Gastrocnemius medialis (tissue), 4 donors: ENCODE data around the gene TRAP1.
"Not testable (repeated sequence)": the region's sequence is repeated elsewhere in the genome, so short reads cannot be mapped to it uniquely, and the experiment has no call there.

ENCODE experiments used
- POLR2A ChIP-seq, 2 donors: fragments of 450-650 bp; IDR thresholded peaks; one replicate each; pipeline ENCODE4 v1.6.1; 2017; ENCODE audit warnings: antibody characterized with exemption in 2 of 2, mild to moderate bottlenecking in 2 of 2, moderate library complexity in 2 of 2
- TF ChIP-seq, protein P1 (sequence below), 5 experiments: fragments of 450-650 bp in 3 of 5; fragments of 200-600 bp in 2 of 5; sonication (generic) in 2 of 5; IDR thresholded peaks in 4 of 5; conservative IDR thresholded peaks in 1 of 5; 1 replicate in 4 of 5; 2 replicates in 1 of 5; pipeline ENCODE4 v1.5.1; 2016 to 2019; ENCODE audit warnings: antibody characterized with exemption in 5 of 5, mild to moderate bottlenecking in 3 of 5, moderate library complexity in 3 of 5

DNA sequence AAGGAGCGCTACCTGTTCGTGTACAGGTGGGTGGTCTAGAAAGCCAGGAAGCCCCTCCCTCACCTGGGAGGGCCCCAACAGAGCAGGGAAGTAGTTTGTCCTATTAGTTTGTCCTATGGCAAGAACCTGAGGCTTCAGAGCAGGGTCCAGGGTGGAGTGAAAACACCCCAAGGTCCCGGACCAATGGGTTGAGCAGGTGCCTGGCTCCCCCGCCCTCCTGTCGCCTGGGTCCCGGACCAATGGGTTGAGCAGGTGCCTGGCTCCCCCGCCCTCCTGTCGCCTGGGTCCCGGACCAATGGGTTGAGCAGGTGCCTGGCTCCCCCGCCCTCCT lies 61.2 kb downstream of the TRAP1 start:
- TF ChIP-seq, protein P1, sequence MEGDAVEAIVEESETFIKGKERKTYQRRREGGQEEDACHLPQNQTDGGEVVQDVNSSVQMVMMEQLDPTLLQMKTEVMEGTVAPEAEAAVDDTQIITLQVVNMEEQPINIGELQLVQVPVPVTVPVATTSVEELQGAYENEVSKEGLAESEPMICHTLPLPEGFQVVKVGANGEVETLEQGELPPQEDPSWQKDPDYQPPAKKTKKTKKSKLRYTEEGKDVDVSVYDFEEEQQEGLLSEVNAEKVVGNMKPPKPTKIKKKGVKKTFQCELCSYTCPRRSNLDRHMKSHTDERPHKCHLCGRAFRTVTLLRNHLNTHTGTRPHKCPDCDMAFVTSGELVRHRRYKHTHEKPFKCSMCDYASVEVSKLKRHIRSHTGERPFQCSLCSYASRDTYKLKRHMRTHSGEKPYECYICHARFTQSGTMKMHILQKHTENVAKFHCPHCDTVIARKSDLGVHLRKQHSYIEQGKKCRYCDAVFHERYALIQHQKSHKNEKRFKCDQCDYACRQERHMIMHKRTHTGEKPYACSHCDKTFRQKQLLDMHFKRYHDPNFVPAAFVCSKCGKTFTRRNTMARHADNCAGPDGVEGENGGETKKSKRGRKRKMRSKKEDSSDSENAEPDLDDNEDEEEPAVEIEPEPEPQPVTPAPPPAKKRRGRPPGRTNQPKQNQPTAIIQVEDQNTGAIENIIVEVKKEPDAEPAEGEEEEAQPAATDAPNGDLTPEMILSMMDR (IDR thresholded peaks at IDR 0.05 in 4 of 5, conservative IDR thresholded peaks at IDR 0.05 in 1 of 5) = not testable (repeated sequence)
- TF ChIP-seq POLR2A (IDR thresholded peaks at IDR 0.05) = not testable (repeated sequence)
